ENCODE data around the gene MVD. TPM values are rescaled to one million over a fixed set of nuclear protein-coding genes. Genes with fewer than 3 reads are reported as not detected.

Gene MVD
- total RNA-seq, 1 donor from 2014 or later, result 78.1 TPM

- no peaks in the 10 kb centered on the region for H3K4me1 Mint-ChIP-seq (ENCODE audit: low read depth)
- H3K4me3 Mint-ChIP-seq (ENCODE audit: low read depth), result no peak overlapping the region
- no peak overlapping the region for H3K27ac Mint-ChIP-seq
- DNase-seq (ENCODE audit: low spot score, unreplicated experiment), result no peak
- peaks cover 9% of the 10 kb centered on the region for H3K36me3 Mint-ChIP-seq (ENCODE audit: insufficient read depth)
- TF ChIP-seq CTCF (IDR thresholded peaks at IDR 0.05; ENCODE audit: unreplicated experiment), result no peak
- no peaks in the 10 kb centered on the region for H3K27me3 Mint-ChIP-seq
- no peaks in the 10 kb centered on the region for H3K9me3 Mint-ChIP-seq (ENCODE audit: low read depth)
Measured at GRCh38 chr16:88655733-88656281, 7.1 kb downstream of the MVD start.

GRCh38 chr16:88655053-88655732, 7.7 kb downstream of the MVD start:
- no peak overlapping the region for H3K4me3 Mint-ChIP-seq (ENCODE audit: low read depth)
- no peaks in the 10 kb centered on the region for H3K9me3 Mint-ChIP-seq (ENCODE audit: low read depth)
- H3K36me3 Mint-ChIP-seq (ENCODE audit: insufficient read depth), result peaks cover 8% of the 10 kb centered on the region
- TF ChIP-seq CTCF (IDR thresholded peaks at IDR 0.05; ENCODE audit: unreplicated experiment), result no peak
- no peak overlapping the region for H3K27ac Mint-ChIP-seq
- H3K27me3 Mint-ChIP-seq, result no peaks in the 10 kb centered on the region
- H3K4me1 Mint-ChIP-seq (ENCODE audit: low read depth), result no peaks in the 10 kb centered on the region
- DNase-seq (ENCODE audit: low spot score, unreplicated experiment), result no peak

GRCh38 chr16:88654363-88655052, 8.4 kb downstream of the MVD start:
- H3K27me3 Mint-ChIP-seq, result no peaks in the 10 kb centered on the region
- H3K36me3 Mint-ChIP-seq (ENCODE audit: insufficient read depth), result peaks cover 7% of the 10 kb centered on the region
- H3K9me3 Mint-ChIP-seq (ENCODE audit: low read depth), result no peaks in the 10 kb centered on the region
- no peak overlapping the region for H3K4me3 Mint-ChIP-seq (ENCODE audit: low read depth)
- no peak for DNase-seq (ENCODE audit: low spot score, unreplicated experiment)
- H3K4me1 Mint-ChIP-seq (ENCODE audit: low read depth), result no peaks in the 10 kb centered on the region
- no peak overlapping the region for H3K27ac Mint-ChIP-seq
- no peak for TF ChIP-seq CTCF (IDR thresholded peaks at IDR 0.05; ENCODE audit: unreplicated experiment)

GRCh38 chr16:88653596-88654362, 9.1 kb downstream of the MVD start:
- H3K36me3 Mint-ChIP-seq (ENCODE audit: insufficient read depth), result peaks cover 8% of the 10 kb centered on the region
- H3K27me3 Mint-ChIP-seq, result no peaks in the 10 kb centered on the region
- peaks cover 4% of the 10 kb centered on the region for H3K4me1 Mint-ChIP-seq (ENCODE audit: low read depth)
- no peak overlapping the region for H3K27ac Mint-ChIP-seq
- no peak for DNase-seq (ENCODE audit: low spot score, unreplicated experiment)
- no peaks in the 10 kb centered on the region for H3K9me3 Mint-ChIP-seq (ENCODE audit: low read depth)
- H3K4me3 Mint-ChIP-seq (ENCODE audit: low read depth), result no peak overlapping the region
- no peak for TF ChIP-seq CTCF (IDR thresholded peaks at IDR 0.05; ENCODE audit: unreplicated experiment)

GRCh38 chr16:88653101-88653500, 9.8 kb downstream of the MVD start:
- DNase-seq (ENCODE audit: low spot score, unreplicated experiment), result no peak
- Mint-ChIP-seq H3K9me3 (ENCODE audit: low read depth) (no peaks in the 10 kb centered on the region), H3K4me1 (ENCODE audit: low read depth) (peaks cover 4% of the 10 kb centered on the region), H3K4me3 (ENCODE audit: low read depth) (no peak overlapping the region), H3K27me3 (no peaks in the 10 kb centered on the region), H3K36me3 (ENCODE audit: insufficient read depth) (peaks cover 7% of the 10 kb centered on the region), H3K27ac (no peak overlapping the region)
- TF ChIP-seq CTCF (IDR thresholded peaks at IDR 0.05; ENCODE audit: unreplicated experiment), result no peak
